GM12891 (cell line): ENCODE measurements around the gene CD164.
A peak's percentile ranks its signal among the peaks of the same experiment; 100 is the strongest.
"Not testable (repeated sequence)": the region's sequence is repeated elsewhere in the genome, so short reads cannot be mapped to it uniquely, and the experiment has no call there.

Experiments
- DNase-seq: peaks from one replicate; pipeline ENCODE4 v3.0.0; 2011; ENCODE audit warnings: low spot score; ENCODE audit not compliant: insufficient read length
- FAIRE-seq: peaks from 2 replicates; lab custom pipeline; 2011; peaks lifted over from hg19 to GRCh38; lab: Jason Lieb, UNC
- PAX5 ChIP-seq: IDR thresholded peaks from 2 replicates; pipeline ENCODE4 v1.6.1; 2011; ENCODE audit warnings: low read length, moderate library complexity, mild to moderate bottlenecking; ENCODE audit not compliant: insufficient read depth, severe bottlenecking
- POLR2A ChIP-seq: IDR thresholded peaks from 2 replicates; pipeline ENCODE4 v1.6.1; 2011; ENCODE audit warnings: low read depth, low read length, control low read depth
- POLR2AphosphoS5 ChIP-seq: IDR thresholded peaks from 2 replicates; pipeline ENCODE4 v1.6.1; 2011; ENCODE audit warnings: low read depth, low read length, control low read depth
- POU2F2 ChIP-seq: IDR thresholded peaks from 2 replicates; pipeline ENCODE4 v1.6.1; 2011; ENCODE audit warnings: low read depth, mild to moderate bottlenecking, control low read depth, low read length, moderate library complexity
- SPI1 ChIP-seq: IDR thresholded peaks from 2 replicates; pipeline ENCODE4 v1.6.1; 2011; ENCODE audit warnings: low read depth, low read length, control low read depth
- TAF1 ChIP-seq: IDR thresholded peaks from 2 replicates; pipeline ENCODE4 v1.6.1; 2011; ENCODE audit warnings: low read depth, low read length, control low read depth

The CD164 gene

GRCh38 chr6:109377717-109378116, 4.5 kb downstream of the CD164 start:
- no peak for TF ChIP-seq TAF1
- no peak for TF ChIP-seq POLR2A
- TF ChIP-seq SPI1: no peak
- no peak for TF ChIP-seq PAX5
- no peak for TF ChIP-seq POLR2AphosphoS5
- TF ChIP-seq POU2F2: no peak
- no peak for DNase-seq
- peak; percentile 28 for FAIRE-seq

DNA sequence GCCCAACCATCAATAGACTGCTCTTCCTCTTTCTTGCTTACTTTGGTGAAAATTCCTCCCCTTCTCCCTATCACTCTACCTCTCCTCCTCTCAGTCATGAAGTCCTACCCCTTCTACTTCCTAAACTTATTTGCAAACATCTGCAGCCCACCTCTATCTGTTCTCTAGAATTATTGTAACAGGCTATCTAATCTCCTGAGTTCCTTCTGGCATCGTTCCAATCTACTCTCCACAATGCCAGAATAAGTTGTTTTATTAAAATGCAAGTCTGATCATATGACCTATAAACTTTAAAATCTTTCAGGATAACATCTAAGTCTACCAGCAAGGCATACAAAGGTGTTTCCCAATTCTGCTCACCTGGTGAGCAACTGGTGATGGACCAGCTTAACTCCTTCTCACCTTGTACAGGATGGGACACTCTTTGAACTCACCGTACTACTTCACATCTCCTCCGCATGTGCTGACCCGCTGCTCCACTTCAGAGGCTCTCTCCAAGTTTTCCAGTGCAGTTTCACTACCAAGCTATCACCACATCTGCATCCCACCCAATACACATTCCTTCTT, 7.9 kb downstream of the CD164 start:
- DNase-seq: no peak
- FAIRE-seq: no peak
- TF ChIP-seq PAX5: no peak
- TF ChIP-seq POLR2A: peak; percentile 53

DNA sequence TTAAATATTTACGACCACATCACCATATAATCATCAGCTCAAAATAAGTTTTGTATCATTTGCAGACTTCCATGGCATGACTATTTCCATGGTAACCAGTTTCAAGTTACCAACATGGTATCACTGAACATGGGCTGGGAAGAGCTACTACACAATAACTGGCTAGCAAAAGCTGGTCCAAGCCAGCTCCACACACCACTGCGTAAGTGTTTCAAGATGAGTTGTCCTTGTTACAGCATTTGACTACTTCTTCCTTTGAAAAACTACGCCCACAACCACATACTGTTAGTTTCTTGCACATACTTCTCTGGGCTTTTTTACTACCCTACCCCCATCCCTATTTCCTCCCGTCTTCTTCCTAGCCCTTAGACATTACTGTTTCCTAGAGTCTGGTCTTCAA, 8.5 kb downstream of the CD164 start:
- peak; percentile 98 for FAIRE-seq
- TF ChIP-seq SPI1: peak; percentile 36
- peak; percentile 24 for TF ChIP-seq PAX5
- no peak for TF ChIP-seq TAF1
- peak; percentile 35; the same call in 1 of the 2 replicates for TF ChIP-seq POLR2AphosphoS5
- no peak for TF ChIP-seq POU2F2
- no peak; the same call in 1 of the 2 replicates for TF ChIP-seq POLR2A
- DNase-seq: no peak

DNA sequence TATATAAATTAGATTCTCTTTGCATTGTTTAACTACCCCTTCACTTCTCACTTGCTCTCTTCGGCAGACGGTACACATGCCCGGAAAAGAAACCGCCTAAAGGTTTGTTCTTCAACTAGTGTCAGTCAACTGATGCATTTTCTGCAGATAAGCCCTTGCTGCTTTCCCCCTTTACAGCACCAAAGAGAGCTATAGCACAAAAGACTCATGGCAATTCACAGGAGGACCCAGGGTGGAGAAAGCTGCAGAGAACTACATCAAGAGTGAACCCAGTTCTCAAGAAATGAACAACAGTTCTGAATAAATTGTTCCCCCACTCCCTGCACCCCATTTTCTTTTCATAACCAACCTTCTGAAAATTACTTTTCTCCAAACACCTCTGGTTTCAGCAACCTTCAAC, 8.9 kb downstream of the CD164 start:
- TF ChIP-seq SPI1 (no peak), POU2F2 (no peak), POLR2A (0 out of 2 replicates have a peak, but pooled peaks have one; percentile 8)
- DNase-seq (no peak), FAIRE-seq (no peak)

DNA sequence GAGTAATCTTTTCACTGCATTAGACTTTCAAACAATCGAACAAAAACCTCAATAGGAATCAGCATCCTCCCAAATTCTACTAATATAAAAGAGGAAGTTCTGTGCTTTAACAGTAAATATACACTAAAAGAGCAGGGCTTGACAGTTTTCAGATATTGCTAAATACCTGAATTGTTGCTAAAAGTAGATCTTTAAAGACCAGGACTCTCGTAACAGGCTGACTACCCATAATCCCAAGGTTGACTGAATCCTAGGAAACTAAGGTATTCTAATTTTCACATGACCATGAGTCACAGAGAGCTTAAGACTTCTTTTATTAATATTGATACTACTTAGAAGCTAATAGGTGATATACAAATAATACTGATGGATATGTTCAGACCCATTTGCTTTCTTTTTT, 10.1 kb downstream of the CD164 start:
- TF ChIP-seq PAX5 (no peak), SPI1 (peak; percentile 12; the same call in 1 of the 2 replicates), POLR2AphosphoS5 (no peak)
- DNase-seq (no peak), FAIRE-seq (no peak)

DNA sequence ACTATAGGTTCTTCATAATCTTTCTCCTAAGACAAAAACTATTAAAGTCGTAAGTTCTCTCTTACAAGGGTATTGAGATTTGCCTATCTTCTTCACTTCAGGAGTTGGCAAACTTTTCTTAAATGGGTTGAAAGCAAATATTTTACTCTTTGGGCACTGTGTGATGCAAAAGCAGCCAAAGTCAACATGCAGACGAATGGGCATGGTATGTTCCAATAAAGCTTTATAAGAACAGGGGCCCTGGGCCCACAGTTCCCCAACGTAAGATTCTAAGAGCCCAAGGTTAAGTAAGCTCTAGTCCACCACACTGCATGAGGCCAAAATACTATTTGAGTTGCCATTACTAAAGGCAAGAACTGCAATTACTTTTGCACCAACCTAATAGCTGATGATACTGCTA, 11.5 kb downstream of the CD164 start:
- no peak; the same call in 1 of the 2 replicates for TF ChIP-seq POLR2AphosphoS5
- TF ChIP-seq POU2F2: no peak
- TF ChIP-seq SPI1: no peak
- no peak for TF ChIP-seq TAF1
- TF ChIP-seq POLR2A: no peak
- no peak for TF ChIP-seq PAX5
- FAIRE-seq (no peak), DNase-seq (no peak)

DNA sequence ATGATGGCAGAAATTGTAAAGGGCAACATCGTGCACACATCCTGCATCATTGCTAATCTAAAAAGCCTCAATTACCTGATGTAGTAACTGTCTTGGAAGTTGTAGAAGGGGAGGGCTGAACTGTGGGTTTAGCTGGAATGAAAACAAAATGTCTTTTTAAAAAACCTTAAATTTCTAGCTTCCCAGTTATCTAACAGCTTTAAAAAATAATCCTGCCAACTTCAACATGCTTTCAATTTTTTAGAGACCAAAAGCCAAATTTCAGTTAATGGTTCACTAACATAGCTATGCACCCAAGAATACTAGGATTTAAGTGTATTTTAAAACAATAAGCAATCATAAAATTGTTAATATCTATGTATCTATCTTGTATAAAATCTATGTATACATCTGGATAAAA, 11.9 kb downstream of the CD164 start:
- FAIRE-seq (no peak), DNase-seq (no peak)
- TF ChIP-seq TAF1 (no peak), SPI1 (no peak)

DNA sequence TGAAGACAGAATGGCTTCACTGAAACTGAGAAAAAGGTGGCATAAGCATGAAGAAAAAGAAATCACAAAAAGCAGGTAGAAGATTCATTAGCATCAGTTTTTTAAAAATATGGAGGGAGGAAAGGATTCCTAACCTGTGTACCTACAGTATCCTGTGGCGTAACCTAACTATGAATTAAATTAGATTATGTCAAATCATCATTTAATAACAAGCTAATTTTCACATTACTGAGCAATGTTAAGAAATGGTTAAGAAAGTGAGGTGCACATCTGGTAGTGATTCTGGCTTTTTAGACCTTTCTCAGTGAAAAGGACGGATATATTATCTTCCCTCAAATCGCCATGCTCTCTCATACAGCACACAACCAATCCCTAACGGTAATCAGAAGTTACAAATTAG, 12.5 kb downstream of the CD164 start:
- no peak for FAIRE-seq
- no peak for DNase-seq
- TF ChIP-seq PAX5 (no peak), POLR2A (no peak), POU2F2 (no peak), SPI1 (no peak), POLR2AphosphoS5 (no peak), TAF1 (no peak)

GRCh38 chr6:109364382-109365078, 17.7 kb downstream of the CD164 start:
- not testable (repeated sequence) for DNase-seq, FAIRE-seq
- TF ChIP-seq POLR2AphosphoS5: 0 out of 2 replicates have a peak, but pooled peaks have one; percentile 11

- TF ChIP-seq POU2F2 (no peak), POLR2A (no peak), TAF1 (no peak), SPI1 (no peak), PAX5 (no peak), POLR2AphosphoS5 (no peak)
- no peak for DNase-seq
- FAIRE-seq: no peak
Observed at GRCh38 chr6:109363753-109364152, 18.5 kb downstream of the CD164 start.
